Measurements from ENCODE around the gene ANKRD63.

DNA sequence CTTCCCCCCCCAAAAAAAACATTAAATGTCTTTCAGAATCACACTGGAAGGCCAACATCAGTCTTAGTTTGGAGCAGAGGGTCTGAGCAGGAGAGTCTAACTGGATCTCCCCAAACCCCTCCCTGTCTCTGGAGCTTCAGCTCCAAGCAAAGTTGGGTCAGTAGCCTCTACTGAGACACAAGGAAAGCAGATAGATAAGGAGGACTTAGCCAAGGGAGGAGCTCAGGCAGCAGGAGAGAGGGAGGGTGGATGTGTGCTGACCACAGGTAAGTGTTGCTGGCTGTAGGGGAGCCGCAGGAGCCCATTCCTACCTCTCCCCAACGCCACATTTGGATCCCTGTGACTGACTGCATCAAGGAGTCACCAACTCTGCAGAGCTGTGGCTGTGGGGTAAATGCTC is 17.9 kb upstream of the ANKRD63 start:
- no peak for TF ChIP-seq EZH2 (IDR thresholded peaks at IDR 0.05; ENCODE audit: low read length, unreplicated experiment)
- TF ChIP-seq, protein P1, sequence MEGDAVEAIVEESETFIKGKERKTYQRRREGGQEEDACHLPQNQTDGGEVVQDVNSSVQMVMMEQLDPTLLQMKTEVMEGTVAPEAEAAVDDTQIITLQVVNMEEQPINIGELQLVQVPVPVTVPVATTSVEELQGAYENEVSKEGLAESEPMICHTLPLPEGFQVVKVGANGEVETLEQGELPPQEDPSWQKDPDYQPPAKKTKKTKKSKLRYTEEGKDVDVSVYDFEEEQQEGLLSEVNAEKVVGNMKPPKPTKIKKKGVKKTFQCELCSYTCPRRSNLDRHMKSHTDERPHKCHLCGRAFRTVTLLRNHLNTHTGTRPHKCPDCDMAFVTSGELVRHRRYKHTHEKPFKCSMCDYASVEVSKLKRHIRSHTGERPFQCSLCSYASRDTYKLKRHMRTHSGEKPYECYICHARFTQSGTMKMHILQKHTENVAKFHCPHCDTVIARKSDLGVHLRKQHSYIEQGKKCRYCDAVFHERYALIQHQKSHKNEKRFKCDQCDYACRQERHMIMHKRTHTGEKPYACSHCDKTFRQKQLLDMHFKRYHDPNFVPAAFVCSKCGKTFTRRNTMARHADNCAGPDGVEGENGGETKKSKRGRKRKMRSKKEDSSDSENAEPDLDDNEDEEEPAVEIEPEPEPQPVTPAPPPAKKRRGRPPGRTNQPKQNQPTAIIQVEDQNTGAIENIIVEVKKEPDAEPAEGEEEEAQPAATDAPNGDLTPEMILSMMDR (conservative IDR thresholded peaks at IDR 0.05; ENCODE audit: low read depth, low read length), result no peak
